HepG2 (cell line): Measurements from ENCODE around the gene AHCY. TPM values are rescaled to one million over a fixed set of nuclear protein-coding genes. Genes with fewer than 3 reads are reported as not detected.

Source experiments
- BCL3 ChIP-seq: sonication (generic); formaldehyde crosslinking; IDR thresholded peaks from 2 replicates; pipeline ENCODE4 v1.5.1; 2020; ENCODE audit warnings: mild to moderate bottlenecking, missing genetic modification reagents, moderate library complexity
- CAMTA2 ChIP-seq: sonication (generic); formaldehyde crosslinking; IDR thresholded peaks from 2 replicates; pipeline ENCODE4 v1.4.0; 2020; ENCODE audit warnings: mild to moderate bottlenecking, missing genetic modification reagents, borderline replicate concordance
- FLYWCH1 ChIP-seq: sonication (generic); formaldehyde crosslinking; IDR thresholded peaks from 2 replicates; pipeline ENCODE4 v1.8.1; 2023; ENCODE audit warnings: mild to moderate bottlenecking, missing genetic modification reagents
- FOXK1 ChIP-seq: sonication (generic); formaldehyde crosslinking; IDR thresholded peaks from 2 replicates; pipeline ENCODE4 v1.4.0; 2020; ENCODE audit warnings: low read depth, missing genetic modification reagents, borderline replicate concordance
- FOXO1 ChIP-seq: sonication (generic); formaldehyde crosslinking; IDR thresholded peaks from 2 replicates; pipeline ENCODE4 v1.4.0; 2020; ENCODE audit warnings: missing genetic modification reagents
- HDAC2 ChIP-seq: sonication (generic); formaldehyde crosslinking; IDR thresholded peaks from 2 replicates; pipeline ENCODE4 v1.4.0; 2020; ENCODE audit warnings: missing genetic modification reagents
- MAFK ChIP-seq, 2 experiments: IDR thresholded peaks in 1 of 2; conservative IDR thresholded peaks in 1 of 2; 2 replicates each; pipeline ENCODE4 v1.6.1; 2011; ENCODE audit warnings: improper control_type of control experiment in 2 of 2, low read length in 2 of 2
- MXD1 ChIP-seq: sonication (generic); formaldehyde crosslinking; IDR thresholded peaks from 2 replicates; pipeline ENCODE4 v1.4.0; 2020; ENCODE audit warnings: mild to moderate bottlenecking, missing genetic modification reagents
- MXD4 ChIP-seq: IDR thresholded peaks from 2 replicates; pipeline ENCODE4 v1.6.1; 2016; ENCODE audit warnings: mild to moderate bottlenecking, missing biosample characterization, missing genetic modification reagents
- NAIF1 ChIP-seq: sonication (generic); formaldehyde crosslinking; IDR thresholded peaks from 2 replicates; pipeline ENCODE4 v1.5.0; 2020; ENCODE audit warnings: mild to moderate bottlenecking, missing genetic modification reagents, borderline replicate concordance
- PHF20 ChIP-seq: sonication (generic); formaldehyde crosslinking; IDR thresholded peaks from 2 replicates; pipeline ENCODE4 v1.5.0; 2020; ENCODE audit warnings: mild to moderate bottlenecking, missing genetic modification reagents
- RBM22 ChIP-seq: fragments of 200-400 bp; formaldehyde crosslinking; optimal IDR thresholded peaks from 2 replicates; pipeline ENCODE3; 2017; ENCODE audit warnings: mild to moderate bottlenecking, low read length, moderate library complexity
- SMC3 ChIP-seq: IDR thresholded peaks from 2 replicates; pipeline ENCODE4 v1.6.1; 2011; ENCODE audit warnings: low read length, improper control_type of control experiment
- SYNCRIP ChIP-seq: fragments of 200-400 bp; formaldehyde crosslinking; IDR thresholded peaks from 2 replicates; pipeline ENCODE4 v1.6.1; 2018; ENCODE audit warnings: mild to moderate bottlenecking, low read depth, low read length; ENCODE audit not compliant: insufficient read depth
- TBP ChIP-seq: sonication (generic); formaldehyde crosslinking; IDR thresholded peaks from 2 replicates; pipeline ENCODE4 v1.5.0; 2020; ENCODE audit warnings: missing genetic modification reagents
- TIGD3 ChIP-seq: sonication (generic); formaldehyde crosslinking; IDR thresholded peaks from 2 replicates; pipeline ENCODE4 v1.5.1; 2020; ENCODE audit warnings: mild to moderate bottlenecking, missing genetic modification reagents, borderline replicate concordance
- XRCC5 ChIP-seq: fragments of 200-400 bp; formaldehyde crosslinking; optimal IDR thresholded peaks from 2 replicates; pipeline ENCODE3; 2017; ENCODE audit warnings: mild to moderate bottlenecking, low read length
- ZBTB34 ChIP-seq: sonication (generic); formaldehyde crosslinking; IDR thresholded peaks from 2 replicates; pipeline ENCODE4 v1.8.0; 2022; ENCODE audit warnings: mild to moderate bottlenecking, missing genetic modification reagents
- ZMAT3 ChIP-seq: sonication (generic); formaldehyde crosslinking; conservative IDR thresholded peaks from 2 replicates; pipeline ENCODE4 v1.7.0; 2021; ENCODE audit warnings: missing genetic modification reagents
- ZNF329 ChIP-seq: sonication (generic); formaldehyde crosslinking; IDR thresholded peaks from 2 replicates; pipeline ENCODE4 v1.9.0; 2021; ENCODE audit warnings: low read depth, mild to moderate bottlenecking, missing genetic modification reagents
- ZNF354B ChIP-seq: sonication (generic); formaldehyde crosslinking; IDR thresholded peaks from 2 replicates; pipeline ENCODE4 v1.8.0; 2022; ENCODE audit warnings: mild to moderate bottlenecking, missing genetic modification reagents
- ZNF589 ChIP-seq: sonication (generic); formaldehyde crosslinking; conservative IDR thresholded peaks from 2 replicates; pipeline ENCODE4 v1.8.0; 2022; ENCODE audit warnings: mild to moderate bottlenecking, moderate library complexity, missing genetic modification reagents
- ZNF747 ChIP-seq: sonication (generic); formaldehyde crosslinking; IDR thresholded peaks from 2 replicates; pipeline ENCODE4 v1.8.1; 2023; ENCODE audit warnings: missing genetic modification reagents, mild to moderate bottlenecking, borderline replicate concordance
- polyA plus RNA-seq, 8 experiments: library from polyadenylated mRNA; depleted of rRNA in 3 of 8; stranded (reverse) in 7 of 8; unstranded in 1 of 8; fragments of >200 nt; fragmentation: Illumina TruSeq in 4 of 8; extraction: Trizol in 4 of 8; gene quantifications; 2 replicates each; pipeline versions ENCODE4 v1.2.1 to v1.2.3, GENCODE V29; 2011 to 2016; ENCODE audit warnings: low read depth in 4 of 8, missing spikeins in 1 of 8, mixed read lengths in 1 of 8; ENCODE audit not compliant: insufficient read depth in 1 of 8
- total RNA-seq, 5 experiments: library from RNA; depleted of rRNA; stranded (reverse); fragments of >200 nt; fragmentation: Illumina TruSeq; extraction: Trizol; gene quantifications; 2 replicates each; pipeline ENCODE4 v1.2.3, GENCODE V29; 2016; ENCODE audit warnings: low read depth in 1 of 5

AHCY gene
- total and polyA plus RNA-seq, 2 of the 13 experiments (the other 11 are each of a cell fraction or from before 2014, with no cell fraction given) = 407 to 419 TPM

- TF ChIP-seq TIGD3 (CRISPR knock-in tag) (peak; percentile 91; the same call in 1 of the 2 replicates), FOXO1 (CRISPR knock-in tag) (peak; percentile 22; the same call in 1 of the 2 replicates), XRCC5 (peak; percentile 31), MAFK (conservative IDR thresholded peaks at IDR 0.05 in 1 of 2, IDR thresholded peaks at IDR 0.05 in 1 of 2; ENCODE audit: low read length in 2 of 2) (peak; percentile 12 to 18; a peak in 2 of 4 replicates), MXD1 (peak; percentile 99), SYNCRIP (no peak), BCL3 (CRISPR knock-in tag) (peak; percentile 86), ZNF589 (CRISPR knock-in tag) (no peak), RBM22 (no peak), FOXK1 (CRISPR knock-in tag) (peak; percentile 73), FLYWCH1 (CRISPR knock-in tag) (no peak), HDAC2 (CRISPR knock-in tag) (no peak), TBP (peak; percentile 95), CAMTA2 (peak; percentile 98), ZBTB34 (peak; percentile 75; the same call in 1 of the 2 replicates), ZMAT3 (CRISPR knock-in tag) (peak; percentile 99), PHF20 (CRISPR knock-in tag) (peak; percentile 74), MXD4 (CRISPR knock-in tag) (peak; percentile 97), ZNF354B (CRISPR knock-in tag) (peak; percentile 62; the same call in 1 of the 2 replicates), ZNF747 (CRISPR knock-in tag) (peak; percentile 98), SMC3 (no peak), NAIF1 (peak; percentile 65), ZNF329 (CRISPR knock-in tag) (peak; percentile 50)
Measured at GRCh38 chr20:34302723-34303533, at the start of gene AHCY (continued).
